Fibroblast of lung (primary cell): ENCODE measurements around the gene BDP1.
"Not testable (repeated sequence)": the region's sequence is repeated elsewhere in the genome, so short reads cannot be mapped to it uniquely, and the experiment has no call there.

ENCODE experiments used
- EZH2 ChIP-seq: IDR thresholded peaks from 2 replicates; pipeline ENCODE4 v1.5.1; 2012; ENCODE audit warnings: low read length, control low read depth, mild to moderate bottlenecking; ENCODE audit errors: missing control alignments
- TF ChIP-seq, protein P1 (sequence below), 2 donors: IDR thresholded peaks in 1 of 2; conservative IDR thresholded peaks in 1 of 2; 1 replicate in 1 of 2; 2 replicates in 1 of 2; pipeline ENCODE4 v1.5.1; 2011 to 2012; ENCODE audit warnings: low read length in 2 of 2, control low read depth in 1 of 2, inconsistent platforms in 1 of 2, low read depth in 1 of 2, mild to moderate bottlenecking in 1 of 2

DNA sequence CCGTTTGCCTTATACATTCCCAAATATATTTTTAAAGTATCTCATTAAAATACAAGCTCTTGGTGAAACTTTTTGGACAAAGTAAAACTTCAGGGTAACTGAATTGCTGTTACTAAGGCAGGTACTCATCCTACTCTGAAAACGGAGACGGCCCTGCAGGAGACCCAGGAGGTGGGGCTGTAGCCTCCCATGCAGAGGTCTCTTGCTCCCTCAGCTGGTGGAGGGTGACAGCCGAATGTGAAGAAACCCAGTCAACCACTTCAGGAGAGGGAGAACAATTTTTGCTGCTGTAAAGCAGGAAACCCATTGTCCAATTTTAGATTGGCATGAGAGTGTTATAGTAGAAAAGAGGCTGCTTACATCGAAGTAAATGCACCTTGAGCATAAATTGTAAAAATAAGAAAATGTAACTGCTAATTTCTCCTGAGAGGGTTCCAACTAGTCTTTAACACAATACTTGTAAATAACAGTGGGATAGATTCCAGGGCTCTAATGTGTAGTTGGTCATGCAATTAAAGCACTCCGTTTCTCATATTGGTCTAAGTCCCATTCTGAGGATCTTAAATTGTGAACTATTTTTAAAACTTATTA, 8.1 kb upstream of the BDP1 start:
- TF ChIP-seq, protein P1, sequence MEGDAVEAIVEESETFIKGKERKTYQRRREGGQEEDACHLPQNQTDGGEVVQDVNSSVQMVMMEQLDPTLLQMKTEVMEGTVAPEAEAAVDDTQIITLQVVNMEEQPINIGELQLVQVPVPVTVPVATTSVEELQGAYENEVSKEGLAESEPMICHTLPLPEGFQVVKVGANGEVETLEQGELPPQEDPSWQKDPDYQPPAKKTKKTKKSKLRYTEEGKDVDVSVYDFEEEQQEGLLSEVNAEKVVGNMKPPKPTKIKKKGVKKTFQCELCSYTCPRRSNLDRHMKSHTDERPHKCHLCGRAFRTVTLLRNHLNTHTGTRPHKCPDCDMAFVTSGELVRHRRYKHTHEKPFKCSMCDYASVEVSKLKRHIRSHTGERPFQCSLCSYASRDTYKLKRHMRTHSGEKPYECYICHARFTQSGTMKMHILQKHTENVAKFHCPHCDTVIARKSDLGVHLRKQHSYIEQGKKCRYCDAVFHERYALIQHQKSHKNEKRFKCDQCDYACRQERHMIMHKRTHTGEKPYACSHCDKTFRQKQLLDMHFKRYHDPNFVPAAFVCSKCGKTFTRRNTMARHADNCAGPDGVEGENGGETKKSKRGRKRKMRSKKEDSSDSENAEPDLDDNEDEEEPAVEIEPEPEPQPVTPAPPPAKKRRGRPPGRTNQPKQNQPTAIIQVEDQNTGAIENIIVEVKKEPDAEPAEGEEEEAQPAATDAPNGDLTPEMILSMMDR (conservative IDR thresholded peaks at IDR 0.05 in 1 of 2, IDR thresholded peaks at IDR 0.05 in 1 of 2; ENCODE audit: low read depth in 1 of 2, low read length in 2 of 2): peak; percentile 31 to 34
- not testable (repeated sequence) for TF ChIP-seq EZH2
